ENCODE data around the gene HDAC7.
"Not testable (repeated sequence)": the region's sequence is repeated elsewhere in the genome, so short reads cannot be mapped to it uniquely, and the experiment has no call there.

The HDAC7 gene

GRCh38 chr12:47812797-47813510 lies 6.7 kb downstream of the HDAC7 start:
- DNase-seq (ENCODE audit: low read depth): peak; percentile 90

- DNase-seq (ENCODE audit: low read depth): no peak
Observed at GRCh38 chr12:47811581-47812484, 7.9 kb downstream of the HDAC7 start.

- no peak for DNase-seq (ENCODE audit: low read depth)
Observed at GRCh38 chr12:47811072-47811396, 8.7 kb downstream of the HDAC7 start.

- DNase-seq (ENCODE audit: low read depth): not testable (repeated sequence)
Observed at GRCh38 chr12:47809518-47809917, 10.2 kb downstream of the HDAC7 start.

GRCh38 chr12:47808574-47809365 lies 10.9 kb downstream of the HDAC7 start:
- DNase-seq (ENCODE audit: low read depth): peak; percentile 44

- DNase-seq (ENCODE audit: low read depth): peak; percentile 74
Observed at GRCh38 chr12:47808050-47808449, 11.7 kb downstream of the HDAC7 start.

GRCh38 chr12:47807338-47807737 lies 12.4 kb downstream of the HDAC7 start:
- DNase-seq (ENCODE audit: low read depth): no peak

GRCh38 chr12:47805417-47805816 lies 14.3 kb downstream of the HDAC7 start:
- no peak for DNase-seq (ENCODE audit: low read depth)

- DNase-seq (ENCODE audit: low read depth): no peak
Observed at GRCh38 chr12:47804171-47804570, 15.5 kb downstream of the HDAC7 start.

GRCh38 chr12:47803191-47803875 lies 16.4 kb downstream of the HDAC7 start:
- no peak for DNase-seq (ENCODE audit: low read depth)

GRCh38 chr12:47802312-47802711 lies 17.4 kb downstream of the HDAC7 start:
- no peak for DNase-seq (ENCODE audit: low read depth)

- DNase-seq (ENCODE audit: low read depth): no peak
Observed at GRCh38 chr12:47801904-47802246, 17.8 kb downstream of the HDAC7 start.

- DNase-seq (ENCODE audit: low read depth): no peak
Observed at GRCh38 chr12:47801170-47801903, 18.4 kb downstream of the HDAC7 start.

- DNase-seq (ENCODE audit: low read depth): no peak
Observed at GRCh38 chr12:47800582-47800981, 19.1 kb downstream of the HDAC7 start.

- no peak for DNase-seq (ENCODE audit: low read depth)
Observed at GRCh38 chr12:47799357-47799955, 20.2 kb downstream of the HDAC7 start.

- no peak for DNase-seq (ENCODE audit: low read depth)
Observed at GRCh38 chr12:47798382-47798948, 21.2 kb downstream of the HDAC7 start.

- no peak for DNase-seq (ENCODE audit: low read depth)
Observed at GRCh38 chr12:47797441-47797840, 22.3 kb downstream of the HDAC7 start.

- DNase-seq (ENCODE audit: low read depth): no peak
Observed at GRCh38 chr12:47795814-47796411, 23.8 kb downstream of the HDAC7 start.

GRCh38 chr12:47795121-47795813 lies 24.4 kb downstream of the HDAC7 start:
- DNase-seq (ENCODE audit: low read depth): no peak

- DNase-seq (ENCODE audit: low read depth): no peak
Observed at GRCh38 chr12:47794679-47795078, 25.0 kb downstream of the HDAC7 start.

Data from T-helper 22 cell (primary cell).